ENCODE data around the gene VPS35.

The VPS35 gene

GRCh38 chr16:46606231-46606630 lies 82.7 kb downstream of the VPS35 start:
- DNase-seq, result no peak

All from activated CD4-positive, alpha-beta T cell treated with anti-CD3 and anti-CD28 coated beads, Interleukin-2, Interleukin-6, amounts not matched to agents 100 ng/mL and 50 ng/mL, durations not matched to agents 16 hours and 8 hours (primary cell).